GM21737 (cell line): ENCODE results near the gene COL26A1.
"Not testable (repeated sequence)": the region's sequence is repeated elsewhere in the genome, so short reads cannot be mapped to it uniquely, and the experiment has no call there.

Experiments
- ATAC-seq: cut with Tn5 transposase; IDR thresholded peaks from one replicate; pipeline ENCODE4 v1.9.1; 2021; ENCODE audit warnings: mild to moderate bottlenecking, moderate library complexity; ENCODE audit not compliant: unreplicated experiment

Gene COL26A1

GRCh38 chr7:101436221-101436735 is 73.6 kb downstream of the COL26A1 start:
- no peak for ATAC-seq

GRCh38 chr7:101436857-101437576 is 74.3 kb downstream of the COL26A1 start:
- ATAC-seq = no peak

DNA sequence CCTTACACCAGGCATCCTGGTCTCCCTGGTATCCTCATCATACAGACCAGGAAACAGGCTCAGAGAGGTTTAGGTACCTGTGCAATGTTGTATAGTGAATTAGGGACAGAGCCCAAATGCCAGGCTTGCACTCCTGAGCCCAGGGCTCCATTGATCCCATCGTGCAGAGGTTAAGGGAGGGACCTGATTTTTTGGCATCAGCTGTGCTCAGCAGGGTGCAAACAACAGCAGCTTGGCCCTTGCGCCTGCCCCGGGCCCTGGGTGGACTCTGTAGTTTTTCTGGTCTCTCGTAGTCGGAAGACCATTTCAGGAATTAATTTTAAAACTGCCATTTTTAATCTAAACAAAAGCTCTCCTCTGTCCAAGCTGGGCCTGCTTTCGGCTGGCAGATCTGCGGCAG is 79.2 kb downstream of the COL26A1 start:
- no peak for ATAC-seq

DNA sequence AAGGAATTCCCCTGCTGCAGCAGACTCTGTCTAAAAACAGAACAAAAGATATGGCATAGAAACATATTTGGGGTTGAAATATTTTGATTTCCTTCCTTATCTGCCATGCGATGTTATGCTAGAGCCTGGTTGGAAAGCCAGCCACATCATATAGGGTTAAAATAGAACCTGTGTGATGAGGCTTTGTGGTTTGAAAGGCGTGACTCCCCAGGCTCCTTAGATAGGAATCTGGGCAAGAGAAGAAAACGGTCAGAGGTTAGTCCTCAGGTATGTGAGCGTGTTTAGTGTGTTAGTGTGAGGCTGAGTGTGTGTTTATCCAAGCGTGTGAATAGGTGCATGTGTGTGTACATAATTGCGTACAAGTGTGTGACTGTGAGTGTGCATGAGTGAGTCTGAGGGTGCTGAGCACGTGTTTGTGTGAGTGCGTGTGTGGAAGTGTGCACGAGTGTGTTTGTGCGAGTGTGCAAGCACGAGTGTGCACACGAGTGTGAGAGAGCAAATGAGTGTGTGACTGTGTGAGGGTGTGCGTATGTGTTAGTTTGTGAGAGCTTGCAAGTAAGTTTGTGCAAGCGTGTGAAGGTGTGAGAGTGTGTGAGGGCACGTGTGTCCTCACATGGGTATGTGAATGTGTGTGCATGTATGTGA is 79.9 kb downstream of the COL26A1 start:
- no peak for ATAC-seq

- no peak for ATAC-seq
These were observed 87.4 kb downstream of the COL26A1 start for GRCh38 chr7:101450064-101450463.

DNA sequence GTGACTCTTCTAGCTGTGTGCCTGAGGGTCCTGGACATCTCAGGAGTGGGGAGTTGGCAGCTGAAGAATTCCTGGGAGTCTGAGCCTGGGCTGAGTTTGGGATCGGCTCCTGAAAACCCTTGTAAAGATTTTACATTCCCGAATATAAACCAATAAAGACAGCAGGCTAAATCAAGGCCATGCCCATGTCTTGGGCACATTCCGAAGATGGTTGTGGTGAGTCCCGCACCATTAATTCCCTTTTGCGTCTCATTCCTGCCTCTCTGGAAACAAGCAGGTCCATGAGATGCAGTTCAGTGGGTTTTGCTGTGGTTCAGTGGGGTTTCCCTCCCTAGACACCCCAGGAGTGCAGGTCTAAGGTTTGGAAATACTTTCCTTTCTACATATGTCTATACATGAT is 90.9 kb downstream of the COL26A1 start:
- ATAC-seq = no peak

- no peak for ATAC-seq
These were observed 94.5 kb downstream of the COL26A1 start for GRCh38 chr7:101457001-101457750.

DNA sequence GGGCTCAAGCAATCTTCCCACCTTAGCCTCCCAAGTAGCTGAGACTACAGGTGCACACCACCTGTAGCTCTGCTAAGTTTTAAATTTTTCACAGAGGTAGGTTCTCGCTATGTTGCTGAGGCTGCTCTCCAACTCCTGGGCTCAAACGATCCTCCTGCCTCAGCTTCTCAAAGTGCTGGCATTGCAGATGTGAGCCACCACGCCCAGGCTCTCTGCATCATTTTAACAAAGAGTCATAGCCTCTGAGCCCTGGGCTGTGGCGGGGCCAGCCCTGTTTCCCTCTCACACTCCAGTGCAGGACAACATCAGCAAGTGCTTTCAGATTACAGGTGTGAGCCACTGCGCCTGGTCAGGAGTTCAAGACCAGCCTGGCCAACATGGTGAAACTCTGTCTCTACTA is 102.5 kb downstream of the COL26A1 start:
- ATAC-seq = no peak

DNA sequence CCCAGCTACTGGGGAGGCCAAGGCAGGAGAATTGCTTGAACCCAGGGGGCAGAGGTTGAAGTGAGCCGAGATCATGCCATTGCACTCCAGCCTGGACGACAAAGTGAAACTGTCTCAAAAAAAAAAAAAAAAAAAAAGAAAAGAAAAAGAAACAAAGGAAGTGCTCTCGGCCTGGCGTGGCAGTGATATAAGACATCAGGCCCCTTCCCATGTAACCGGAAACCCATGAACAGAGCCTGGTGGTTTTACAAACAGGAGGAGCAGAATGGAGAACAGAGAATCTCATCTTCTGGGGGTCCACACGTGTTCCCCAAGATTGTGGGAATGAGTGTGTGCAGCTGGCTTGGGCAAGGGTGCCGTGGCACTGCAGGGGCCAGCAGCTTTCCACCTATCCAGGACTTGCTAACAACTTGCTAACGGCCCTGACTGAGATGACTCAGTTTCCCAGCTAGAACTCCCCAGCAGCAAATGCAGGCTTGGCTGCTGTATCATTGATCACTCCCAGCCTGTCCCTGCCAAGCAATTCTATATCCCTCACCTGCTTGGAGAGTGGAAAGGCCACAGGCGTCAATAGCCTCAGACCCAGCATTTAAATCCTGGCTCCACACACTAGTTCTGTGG is 103.0 kb downstream of the COL26A1 start:
- no peak for ATAC-seq

GRCh38 chr7:101466871-101467270 is 104.2 kb downstream of the COL26A1 start:
- no peak for ATAC-seq

- ATAC-seq = no peak
These were observed 106.0 kb downstream of the COL26A1 start for GRCh38 chr7:101468546-101469275.

- ATAC-seq = no peak
These were observed 108.2 kb downstream of the COL26A1 start for GRCh38 chr7:101470668-101471487.

GRCh38 chr7:101474178-101474577 is 111.5 kb downstream of the COL26A1 start:
- no peak for ATAC-seq

DNA sequence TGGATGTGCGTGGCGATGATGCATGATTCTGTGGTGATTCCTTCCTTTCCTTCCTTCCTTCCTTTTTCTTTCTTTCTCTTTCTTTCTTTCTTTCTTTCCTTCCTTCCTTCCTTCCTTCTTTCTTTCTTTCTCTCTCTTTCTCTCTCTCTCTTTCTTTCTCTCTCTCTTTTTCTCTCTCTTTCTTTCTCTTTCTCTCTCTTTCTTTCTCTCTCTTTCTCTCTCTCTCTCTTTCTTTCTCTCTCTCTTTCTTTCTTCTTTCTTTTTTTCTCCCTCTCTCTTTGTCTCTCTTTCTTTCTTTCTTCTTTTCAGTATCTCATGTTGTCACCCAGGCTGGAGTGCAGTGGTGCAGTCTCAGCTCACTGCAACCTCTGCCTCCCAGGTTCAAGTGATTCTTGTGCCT is 113.0 kb downstream of the COL26A1 start:
- ATAC-seq = not testable (repeated sequence)

DNA sequence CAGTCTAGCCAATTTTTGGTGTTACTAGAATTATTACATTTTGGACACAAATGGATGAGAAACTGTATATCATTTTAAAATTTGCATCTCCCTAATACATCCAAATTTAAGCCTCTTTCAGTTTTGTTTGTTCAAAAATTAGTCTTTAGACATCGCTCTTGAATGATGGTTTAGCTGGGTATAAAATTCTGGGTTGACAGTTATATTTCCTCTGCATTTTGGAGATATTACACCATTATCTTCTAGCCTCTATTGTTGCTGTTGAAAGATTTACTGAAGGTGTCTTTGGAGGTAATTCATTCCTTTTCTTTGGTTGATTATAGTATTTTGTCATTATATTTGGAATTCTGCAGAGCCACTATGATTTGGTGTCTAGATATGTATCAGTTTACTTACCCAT is 116.5 kb downstream of the COL26A1 start:
- ATAC-seq = no peak

- ATAC-seq = not testable (repeated sequence)
These were observed 123.4 kb downstream of the COL26A1 start for GRCh38 chr7:101486056-101486432.

- ATAC-seq = no peak
These were observed 123.9 kb downstream of the COL26A1 start for GRCh38 chr7:101486433-101487104.

DNA sequence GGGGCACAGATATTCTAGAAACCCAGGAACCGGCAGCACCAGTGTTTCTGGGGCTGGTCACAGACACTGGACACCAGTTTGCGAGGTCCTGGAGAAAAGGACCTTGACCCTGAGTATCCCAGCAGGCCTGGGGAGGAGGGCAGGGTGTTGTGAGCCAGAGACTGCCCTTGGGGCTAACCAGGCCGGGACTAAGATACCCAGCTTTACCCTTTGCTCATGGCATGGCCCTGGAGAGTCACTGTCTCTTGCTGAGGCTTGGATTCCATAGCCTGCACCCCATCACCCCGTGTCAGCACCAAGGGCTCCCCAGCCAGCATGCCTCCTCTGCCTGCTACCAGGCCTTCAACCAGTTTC is 124.4 kb downstream of the COL26A1 start:
- no peak for ATAC-seq

DNA sequence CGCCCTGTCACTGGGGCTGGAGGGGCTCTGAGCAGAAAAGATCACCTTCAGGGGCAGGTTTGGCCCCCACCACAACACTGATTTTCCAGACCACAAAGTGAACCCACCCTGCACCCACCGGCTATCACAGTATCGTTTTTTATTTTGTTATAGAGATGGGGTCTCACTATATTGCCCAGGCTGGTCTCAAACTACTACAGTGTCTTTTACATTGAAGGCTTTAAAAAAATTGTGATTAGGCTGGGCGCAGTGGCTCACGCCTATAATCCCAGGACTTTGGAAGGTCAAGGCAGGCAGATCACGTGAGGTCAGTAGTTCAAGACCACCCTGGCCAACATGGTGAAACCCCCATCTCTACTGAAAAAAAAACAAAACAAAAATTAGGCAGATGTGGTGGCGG is 125.1 kb downstream of the COL26A1 start:
- ATAC-seq = no peak
